Measurements from ENCODE around the gene HDAC9.

DNA sequence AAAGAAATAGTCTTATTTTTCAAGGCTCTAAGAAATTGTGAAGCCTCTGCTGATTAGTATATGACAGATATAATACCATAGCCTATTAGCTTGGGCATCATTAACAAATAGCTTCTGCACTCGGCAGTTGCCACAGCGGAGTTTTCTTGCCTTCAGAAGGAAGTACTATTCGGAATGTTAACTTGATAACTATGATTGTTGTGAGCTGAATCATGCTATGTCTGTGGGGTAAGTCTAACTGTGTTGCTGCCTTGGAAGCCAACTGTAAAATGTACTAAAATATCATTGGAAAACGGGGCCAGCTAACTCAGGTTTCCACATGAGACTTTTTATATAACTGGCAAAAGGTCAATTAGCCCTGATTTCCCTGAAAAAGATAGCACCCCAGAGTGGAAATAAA lies 528.7 kb downstream of the HDAC9 start:
- TF ChIP-seq, protein P1, sequence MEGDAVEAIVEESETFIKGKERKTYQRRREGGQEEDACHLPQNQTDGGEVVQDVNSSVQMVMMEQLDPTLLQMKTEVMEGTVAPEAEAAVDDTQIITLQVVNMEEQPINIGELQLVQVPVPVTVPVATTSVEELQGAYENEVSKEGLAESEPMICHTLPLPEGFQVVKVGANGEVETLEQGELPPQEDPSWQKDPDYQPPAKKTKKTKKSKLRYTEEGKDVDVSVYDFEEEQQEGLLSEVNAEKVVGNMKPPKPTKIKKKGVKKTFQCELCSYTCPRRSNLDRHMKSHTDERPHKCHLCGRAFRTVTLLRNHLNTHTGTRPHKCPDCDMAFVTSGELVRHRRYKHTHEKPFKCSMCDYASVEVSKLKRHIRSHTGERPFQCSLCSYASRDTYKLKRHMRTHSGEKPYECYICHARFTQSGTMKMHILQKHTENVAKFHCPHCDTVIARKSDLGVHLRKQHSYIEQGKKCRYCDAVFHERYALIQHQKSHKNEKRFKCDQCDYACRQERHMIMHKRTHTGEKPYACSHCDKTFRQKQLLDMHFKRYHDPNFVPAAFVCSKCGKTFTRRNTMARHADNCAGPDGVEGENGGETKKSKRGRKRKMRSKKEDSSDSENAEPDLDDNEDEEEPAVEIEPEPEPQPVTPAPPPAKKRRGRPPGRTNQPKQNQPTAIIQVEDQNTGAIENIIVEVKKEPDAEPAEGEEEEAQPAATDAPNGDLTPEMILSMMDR (IDR thresholded peaks at IDR 0.05), result no peak
- no peak for TF ChIP-seq ZFX (IDR thresholded peaks at IDR 0.05; ENCODE audit: borderline replicate concordance)

Measured in 22Rv1 (cell line).